Activated T-helper 9 cell treated with anti-CD3 and anti-CD28 coated beads, Interleukin-2, amount 50 U/mL, for 16 hours (primary cell): ENCODE results near the gene MSANTD1.
"Not testable (repeated sequence)": the region's sequence is repeated elsewhere in the genome, so short reads cannot be mapped to it uniquely, and the experiment has no call there.

ENCODE experiments used
- DNase-seq: peaks from one replicate; pipeline ENCODE4 v3.0.0-alpha.2; 2020; ENCODE audit warnings: low read depth

MSANTD1 gene

GRCh38 chr4:3290889-3291321 lies 41.9 kb downstream of the MSANTD1 start:
- DNase-seq = no peak

DNA sequence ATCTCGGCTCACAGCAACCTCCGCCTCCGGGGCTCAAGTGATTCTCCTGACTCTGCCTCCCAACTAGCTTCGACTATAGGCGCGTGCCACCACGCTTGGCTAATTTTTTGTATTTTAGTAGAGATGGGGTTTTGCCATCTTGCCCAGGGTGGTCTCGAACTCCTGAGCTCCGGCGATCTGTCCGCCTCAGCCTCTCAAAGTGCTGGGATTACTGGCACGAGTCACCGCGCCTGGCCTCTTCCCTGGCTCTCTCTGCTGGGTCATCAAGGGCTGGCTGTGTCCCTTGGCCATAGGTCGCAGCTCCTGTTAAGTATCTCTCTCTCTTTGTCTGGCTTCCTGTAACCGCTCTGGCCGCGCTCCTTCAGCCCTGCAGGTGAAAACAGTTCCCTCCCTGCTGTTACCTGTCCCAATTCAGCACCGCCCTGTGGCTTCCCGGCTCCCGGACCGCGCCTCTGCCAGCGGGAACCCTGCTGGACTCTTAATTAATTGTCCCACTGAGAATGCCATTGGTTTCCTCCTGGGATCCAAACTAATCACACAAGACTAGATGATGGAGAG lies 42.5 kb downstream of the MSANTD1 start:
- DNase-seq = no peak

GRCh38 chr4:3291969-3292570 lies 43.1 kb downstream of the MSANTD1 start:
- DNase-seq = no peak

DNA sequence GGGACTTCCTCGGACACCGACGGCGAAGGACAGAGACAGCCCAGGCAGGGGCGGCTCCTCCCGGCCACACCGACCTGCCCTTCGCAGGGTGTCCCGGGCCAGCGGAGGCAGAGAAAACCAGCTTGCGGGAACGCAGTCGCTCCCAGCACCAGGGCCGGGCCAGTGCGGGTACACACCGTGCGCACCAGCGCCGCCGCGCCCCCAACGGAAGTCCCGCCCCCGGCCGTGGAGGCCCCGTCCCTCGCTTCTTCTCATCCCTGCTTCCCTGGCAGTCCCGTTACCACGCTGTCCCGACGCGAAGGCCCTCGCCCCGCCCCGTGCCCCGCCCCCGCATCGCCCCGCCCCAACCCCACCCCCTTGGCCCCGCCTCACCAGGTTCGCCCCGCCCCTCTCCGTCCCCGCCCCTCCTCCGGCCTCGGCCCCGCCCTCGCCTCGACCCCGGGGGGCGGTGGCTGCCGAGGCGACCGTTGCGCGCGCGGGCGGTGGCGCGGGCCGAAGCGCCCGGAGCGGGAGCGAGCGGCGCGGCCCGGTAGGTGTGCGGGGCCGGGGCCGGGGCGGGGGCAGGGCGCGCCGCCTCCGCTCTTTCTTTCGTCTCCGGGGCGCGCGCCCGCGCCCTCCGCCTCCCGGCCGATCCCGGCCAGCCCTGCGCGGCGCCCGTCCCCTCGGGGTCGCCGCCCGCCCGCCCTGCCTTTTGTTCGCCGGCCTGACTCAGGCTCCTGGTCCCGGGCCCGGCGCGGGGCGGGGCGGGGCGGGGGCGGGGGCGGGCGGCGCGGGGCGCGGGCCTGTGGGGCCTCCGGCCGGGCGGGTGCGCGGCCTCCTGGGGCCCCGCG lies 43.8 kb downstream of the MSANTD1 start, which contains the start of gene RGS12:
TSS of gene RGS12 (plus strand) at position 451 of the 830 bp plus-strand sequence. CDS start 23,150 bp downstream, outside the sequence.
- DNase-seq = peak; percentile 83

DNA sequence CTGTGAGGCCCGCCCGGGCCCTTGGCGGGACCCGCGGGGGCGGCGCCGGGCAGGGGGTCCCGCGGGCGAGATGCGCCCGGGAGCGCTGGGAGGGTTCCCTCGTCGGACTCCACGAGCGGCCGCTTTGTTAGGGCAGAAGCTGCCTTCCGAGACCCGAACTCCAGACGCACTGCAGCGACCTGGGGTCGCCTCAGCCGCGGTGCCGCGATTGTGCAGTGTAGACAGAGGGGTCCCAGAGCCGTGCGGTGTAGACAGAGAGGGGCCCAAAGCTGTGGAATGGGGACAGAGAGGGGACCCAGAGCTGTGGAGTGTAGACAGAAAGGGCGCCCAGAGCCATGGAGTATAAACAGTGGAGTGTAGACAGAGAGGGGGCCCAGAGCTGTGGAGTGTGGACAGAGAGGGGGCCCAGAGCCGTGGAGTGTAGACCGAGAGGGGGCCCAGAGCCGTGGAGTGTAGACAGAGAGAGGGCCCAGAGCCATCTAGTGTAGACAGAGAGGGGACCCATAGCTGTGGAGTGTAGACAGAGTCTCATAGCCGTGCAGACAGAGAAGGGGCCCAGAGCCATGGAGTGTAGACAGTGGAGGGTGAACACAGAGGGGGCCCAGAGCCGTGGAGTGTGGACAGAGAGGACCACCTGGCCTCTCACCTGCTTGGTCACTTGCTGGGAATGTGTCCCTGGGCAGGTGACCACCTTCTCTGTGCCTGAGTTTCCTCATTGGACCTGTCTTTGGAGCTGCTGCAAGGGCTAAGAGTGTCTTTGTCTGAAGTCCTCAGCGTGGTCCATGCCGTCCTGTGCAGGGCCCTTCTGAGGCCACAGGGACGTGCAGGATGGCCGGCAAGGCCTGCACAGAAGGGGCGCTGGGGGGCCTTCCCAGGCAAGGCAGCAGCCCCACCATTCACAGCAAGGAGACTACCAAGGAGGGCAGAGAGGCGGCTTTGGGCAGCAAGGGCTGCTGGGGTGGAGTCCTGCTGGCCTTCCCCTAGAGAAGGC lies 44.7 kb downstream of the MSANTD1 start:
- no peak for DNase-seq

GRCh38 chr4:3294401-3295241 lies 45.7 kb downstream of the MSANTD1 start:
- DNase-seq = no peak

GRCh38 chr4:3295837-3296624 lies 47.1 kb downstream of the MSANTD1 start:
- no peak for DNase-seq

GRCh38 chr4:3296651-3297050 lies 47.7 kb downstream of the MSANTD1 start:
- no peak for DNase-seq

GRCh38 chr4:3297066-3297859 lies 48.3 kb downstream of the MSANTD1 start:
- DNase-seq = no peak

GRCh38 chr4:3299122-3299975 lies 50.4 kb downstream of the MSANTD1 start:
- DNase-seq = no peak

DNA sequence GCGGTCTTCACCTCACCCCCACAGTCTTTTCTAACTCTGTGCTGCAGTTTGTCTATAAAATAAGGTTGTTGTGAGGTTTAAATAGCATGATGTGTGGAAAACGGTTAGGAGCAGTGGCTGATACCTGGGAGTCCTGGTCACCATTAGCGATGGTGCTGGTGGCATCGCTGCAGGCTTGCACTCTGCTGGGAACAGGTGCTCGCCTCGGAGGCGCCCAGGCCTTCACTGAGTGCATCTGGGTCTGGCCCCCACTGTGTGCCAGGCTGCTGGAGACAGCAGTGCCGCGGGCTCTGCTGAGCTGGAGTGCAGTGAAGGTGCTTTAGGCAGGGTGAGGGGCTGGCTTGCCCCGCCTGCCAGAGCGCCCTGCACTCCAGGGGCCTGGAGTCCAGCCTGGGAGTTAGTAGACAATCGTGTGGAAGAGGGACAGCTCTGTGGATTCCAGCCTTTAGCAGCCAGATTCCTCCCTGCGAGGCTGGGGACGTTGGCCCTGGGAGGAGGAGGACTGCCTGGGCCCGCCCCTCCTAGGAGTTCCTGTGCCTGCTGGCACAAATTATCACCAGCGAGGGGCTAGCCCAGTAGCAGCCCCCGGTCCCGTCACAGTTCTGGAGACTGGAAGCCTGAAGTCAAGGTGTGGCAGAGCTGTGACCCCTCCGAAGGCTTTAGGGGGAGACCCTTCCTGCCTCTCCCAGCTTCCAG lies 51.2 kb downstream of the MSANTD1 start:
- DNase-seq = no peak

DNA sequence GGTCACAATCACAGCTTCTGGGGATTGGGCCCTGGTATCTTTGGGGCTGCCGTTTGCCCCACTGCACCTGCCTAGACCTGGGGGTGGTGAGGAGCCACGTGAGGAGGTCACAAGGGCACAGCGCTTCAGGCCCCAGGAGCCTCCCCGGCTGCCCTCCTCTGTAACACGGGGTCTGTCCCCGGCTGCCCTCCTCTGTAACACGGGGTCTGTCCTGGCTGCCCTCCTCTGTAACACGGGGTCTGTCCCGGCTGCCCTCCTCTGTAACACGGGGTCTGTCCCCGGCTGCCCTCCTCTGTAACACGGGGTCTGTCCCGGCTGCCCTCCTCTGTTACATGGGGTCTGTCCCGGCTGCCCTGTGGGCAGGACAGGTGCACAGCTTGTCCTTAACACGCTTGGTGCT lies 51.9 kb downstream of the MSANTD1 start:
- DNase-seq = not testable (repeated sequence)

- DNase-seq = no peak
Measured at GRCh38 chr4:3301450-3302172, 52.7 kb downstream of the MSANTD1 start.

- peak; percentile 51 for DNase-seq
Measured at GRCh38 chr4:3302173-3302785, 53.3 kb downstream of the MSANTD1 start.

DNA sequence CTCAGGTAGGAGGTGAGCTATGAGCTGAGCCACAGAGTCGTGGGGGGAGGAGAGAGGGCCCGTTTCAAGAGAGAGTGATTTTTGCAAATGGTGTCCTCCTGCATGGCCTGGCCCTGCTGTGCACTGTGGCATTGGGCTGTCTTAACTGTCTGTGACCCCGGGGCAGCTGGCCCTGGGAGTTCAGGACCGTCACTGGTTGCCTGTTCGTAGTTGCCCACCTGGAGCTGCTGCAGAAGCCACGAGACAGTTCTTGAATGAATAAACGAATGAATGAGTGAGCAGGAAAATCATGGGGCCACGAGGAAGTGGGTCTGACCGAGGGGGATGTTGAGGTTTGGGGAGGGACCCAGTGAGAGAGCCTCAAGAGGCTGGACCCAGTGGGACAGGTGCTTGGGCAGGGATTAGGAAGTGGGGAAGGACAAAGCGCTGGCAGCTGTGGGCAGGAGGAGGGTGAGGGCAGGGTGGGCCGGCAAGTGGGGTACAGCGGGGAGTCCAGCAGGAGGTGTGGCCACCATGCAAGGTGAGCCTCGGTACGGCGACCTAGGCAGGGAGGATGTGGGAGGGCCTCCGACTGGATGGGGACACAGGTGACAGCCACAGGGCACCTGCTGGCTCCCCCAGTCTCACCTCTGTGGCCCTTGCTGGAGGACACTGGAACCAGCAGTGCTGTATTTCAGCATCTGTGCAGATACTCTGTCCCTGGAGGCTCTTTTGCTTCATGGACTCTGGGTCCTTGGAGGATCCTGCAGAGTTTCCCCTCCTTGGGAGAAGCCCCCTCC lies 54.0 kb downstream of the MSANTD1 start:
- DNase-seq = no peak

- no peak for DNase-seq
Measured at GRCh38 chr4:3303565-3303824, 54.5 kb downstream of the MSANTD1 start.
